ENCODE results near the gene OR2AT4.

DNA sequence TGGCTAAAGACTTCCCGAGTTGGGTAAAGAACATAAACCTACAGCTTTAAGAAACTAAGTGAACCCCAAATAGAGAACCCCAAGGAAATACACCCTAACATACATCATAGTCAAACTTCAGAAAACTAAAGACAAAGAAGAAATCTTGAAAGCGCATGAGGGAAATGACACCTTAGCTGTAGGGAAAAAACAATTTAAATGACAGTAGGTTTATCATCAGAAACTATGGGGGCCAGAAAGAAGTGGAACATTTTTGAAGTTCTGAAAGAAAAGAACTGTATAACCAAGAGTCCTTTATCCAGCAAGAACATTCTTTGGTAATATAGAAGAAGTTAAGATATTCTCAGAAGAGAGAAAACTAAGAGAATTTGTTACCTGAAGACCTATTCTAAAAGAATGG lies 15.5 kb upstream of the OR2AT4 start:
- no peak for TF ChIP-seq POLR2AphosphoS5 (IDR thresholded peaks at IDR 0.05; ENCODE audit: insufficient read depth, low read depth, low read length)
- TF ChIP-seq, protein P1, sequence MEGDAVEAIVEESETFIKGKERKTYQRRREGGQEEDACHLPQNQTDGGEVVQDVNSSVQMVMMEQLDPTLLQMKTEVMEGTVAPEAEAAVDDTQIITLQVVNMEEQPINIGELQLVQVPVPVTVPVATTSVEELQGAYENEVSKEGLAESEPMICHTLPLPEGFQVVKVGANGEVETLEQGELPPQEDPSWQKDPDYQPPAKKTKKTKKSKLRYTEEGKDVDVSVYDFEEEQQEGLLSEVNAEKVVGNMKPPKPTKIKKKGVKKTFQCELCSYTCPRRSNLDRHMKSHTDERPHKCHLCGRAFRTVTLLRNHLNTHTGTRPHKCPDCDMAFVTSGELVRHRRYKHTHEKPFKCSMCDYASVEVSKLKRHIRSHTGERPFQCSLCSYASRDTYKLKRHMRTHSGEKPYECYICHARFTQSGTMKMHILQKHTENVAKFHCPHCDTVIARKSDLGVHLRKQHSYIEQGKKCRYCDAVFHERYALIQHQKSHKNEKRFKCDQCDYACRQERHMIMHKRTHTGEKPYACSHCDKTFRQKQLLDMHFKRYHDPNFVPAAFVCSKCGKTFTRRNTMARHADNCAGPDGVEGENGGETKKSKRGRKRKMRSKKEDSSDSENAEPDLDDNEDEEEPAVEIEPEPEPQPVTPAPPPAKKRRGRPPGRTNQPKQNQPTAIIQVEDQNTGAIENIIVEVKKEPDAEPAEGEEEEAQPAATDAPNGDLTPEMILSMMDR (IDR thresholded peaks at IDR 0.05; ENCODE audit: extremely low read depth in 1 of 2, insufficient read depth in 1 of 2, low read depth in 1 of 2, low read length in 2 of 2) = no peak
